ENCODE results near the gene SOX5.

Gene SOX5

GRCh38 chr12:23533265-23533664 is 416.2 kb downstream of the SOX5 start:
- no peaks in the 10 kb centered on the region for H4K20me1 ChIP-seq (ENCODE audit: insufficient read depth, low read length, poor library complexity, severe bottlenecking)
- H3K9ac ChIP-seq (ENCODE audit: low read depth, low read length, poor library complexity, severe bottlenecking) = no peak overlapping the region
- H3K79me2 ChIP-seq (ENCODE audit: insufficient read depth, low read length) = no peaks in the 10 kb centered on the region
- no peaks in the 10 kb centered on the region for H3K27me3 ChIP-seq (ENCODE audit: insufficient read depth, low read length, poor library complexity, severe bottlenecking)
- no peaks in the 10 kb centered on the region for H3F3A ChIP-seq (ENCODE audit: low read depth)
- H3K36me3 ChIP-seq (ENCODE audit: insufficient read depth, low read length) = no peaks in the 10 kb centered on the region
- no peak overlapping the region for H2AFZ ChIP-seq (ENCODE audit: low read length)
- TF ChIP-seq EZH2phosphoT487 (IDR thresholded peaks at IDR 0.05; ENCODE audit: borderline replicate concordance) (no peak), CTCF (conservative IDR thresholded peaks at IDR 0.05; ENCODE audit: low read length) (no peak)
- H3K4me3 ChIP-seq (ENCODE audit: low read length, poor library complexity, severe bottlenecking) = no peak overlapping the region
- no peaks in the 10 kb centered on the region for H3K9me2 ChIP-seq (replicated peaks; ENCODE audit: low read depth, low read length)
- H3K4me1 ChIP-seq (ENCODE audit: insufficient read depth, low read length, poor library complexity, severe bottlenecking) = no peaks in the 10 kb centered on the region
- H3K4me2 ChIP-seq (ENCODE audit: low read depth, low read length, poor library complexity, severe bottlenecking) = no peak overlapping the region
- H3K9me3 ChIP-seq (ENCODE audit: insufficient read depth, low read depth, low read length) = no peaks in the 10 kb centered on the region

- no peaks in the 10 kb centered on the region for H3K27me3 ChIP-seq (ENCODE audit: insufficient read depth, low read length, poor library complexity, severe bottlenecking)
- no peaks in the 10 kb centered on the region for H3K9me2 ChIP-seq (replicated peaks; ENCODE audit: low read depth, low read length)
- no peaks in the 10 kb centered on the region for H3K4me1 ChIP-seq (ENCODE audit: insufficient read depth, low read length, poor library complexity, severe bottlenecking)
- H3K9ac ChIP-seq (ENCODE audit: low read depth, low read length, poor library complexity, severe bottlenecking) = no peak overlapping the region
- TF ChIP-seq EZH2phosphoT487 (IDR thresholded peaks at IDR 0.05; ENCODE audit: borderline replicate concordance) (no peak), CTCF (conservative IDR thresholded peaks at IDR 0.05; ENCODE audit: low read length) (peak; percentile 30; the same call in 1 of the 2 replicates)
- no peak overlapping the region for H3K4me2 ChIP-seq (ENCODE audit: low read depth, low read length, poor library complexity, severe bottlenecking)
- H4K20me1 ChIP-seq (ENCODE audit: insufficient read depth, low read length, poor library complexity, severe bottlenecking) = no peaks in the 10 kb centered on the region
- no peaks in the 10 kb centered on the region for H3K79me2 ChIP-seq (ENCODE audit: insufficient read depth, low read length)
- no peaks in the 10 kb centered on the region for H3K36me3 ChIP-seq (ENCODE audit: insufficient read depth, low read length)
- no peaks in the 10 kb centered on the region for H3F3A ChIP-seq (ENCODE audit: low read depth)
- no peaks in the 10 kb centered on the region for H3K9me3 ChIP-seq (ENCODE audit: insufficient read depth, low read depth, low read length)
- no peak overlapping the region for H3K4me3 ChIP-seq (ENCODE audit: low read length, poor library complexity, severe bottlenecking)
- H2AFZ ChIP-seq (ENCODE audit: low read length) = no peak overlapping the region
Observed at GRCh38 chr12:23528316-23528715, 421.2 kb downstream of the SOX5 start.

DNA sequence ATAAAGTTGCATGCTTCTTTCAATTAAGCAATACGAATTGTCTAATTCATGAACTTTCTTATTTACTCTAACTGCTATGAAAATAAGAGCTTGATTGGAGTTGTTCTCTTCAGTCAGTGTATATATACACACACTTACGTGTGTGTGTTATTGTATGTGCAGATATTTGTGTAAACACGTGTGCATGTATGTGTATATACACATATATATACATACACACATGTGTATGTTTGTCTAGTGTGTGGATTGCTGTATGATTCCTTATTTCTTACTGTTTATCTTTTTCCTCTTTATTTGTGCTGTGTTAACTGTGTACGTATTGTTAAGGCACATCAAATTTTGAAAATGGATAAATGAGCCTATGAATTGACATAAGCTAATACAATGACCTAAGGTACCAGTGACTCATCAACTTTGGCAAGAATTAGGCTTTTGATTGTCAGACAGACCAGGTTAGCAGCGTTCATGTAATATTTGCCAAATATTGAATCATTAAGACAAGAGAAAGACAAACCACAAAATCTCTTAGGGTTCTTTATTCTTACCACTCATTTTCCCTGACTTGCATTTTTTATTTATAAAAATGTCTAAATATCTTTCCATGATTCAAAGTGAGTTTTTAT is 423.9 kb downstream of the SOX5 start:
- no peaks in the 10 kb centered on the region for H4K20me1 ChIP-seq (ENCODE audit: insufficient read depth, low read length, poor library complexity, severe bottlenecking)
- H3K79me2 ChIP-seq (ENCODE audit: insufficient read depth, low read length) = no peaks in the 10 kb centered on the region
- H3K27me3 ChIP-seq (ENCODE audit: insufficient read depth, low read length, poor library complexity, severe bottlenecking) = no peaks in the 10 kb centered on the region
- TF ChIP-seq CTCF (conservative IDR thresholded peaks at IDR 0.05; ENCODE audit: low read length) (no peak), EZH2phosphoT487 (IDR thresholded peaks at IDR 0.05; ENCODE audit: borderline replicate concordance) (no peak)
- no peaks in the 10 kb centered on the region for H3F3A ChIP-seq (ENCODE audit: low read depth)
- H3K4me3 ChIP-seq (ENCODE audit: low read length, poor library complexity, severe bottlenecking) = no peak overlapping the region
- no peaks in the 10 kb centered on the region for H3K4me1 ChIP-seq (ENCODE audit: insufficient read depth, low read length, poor library complexity, severe bottlenecking)
- no peak overlapping the region for H3K9ac ChIP-seq (ENCODE audit: low read depth, low read length, poor library complexity, severe bottlenecking)
- H3K36me3 ChIP-seq (ENCODE audit: insufficient read depth, low read length) = no peaks in the 10 kb centered on the region
- peaks cover 4% of the 10 kb centered on the region; the same call in 1 of the 2 replicates for H3K9me3 ChIP-seq (ENCODE audit: insufficient read depth, low read depth, low read length)
- H3K4me2 ChIP-seq (ENCODE audit: low read depth, low read length, poor library complexity, severe bottlenecking) = no peak overlapping the region
- no peaks in the 10 kb centered on the region for H3K9me2 ChIP-seq (replicated peaks; ENCODE audit: low read depth, low read length)
- H2AFZ ChIP-seq (ENCODE audit: low read length) = no peak overlapping the region
